OCI-LY7 (cell line): ENCODE measurements around the gene NRG2. TPM values are rescaled to one million over a fixed set of nuclear protein-coding genes. Genes with fewer than 3 reads are reported as not detected.

Source experiments
- BruUV-seq: library from RNA; stranded (reverse); fragments of 400-500 nt; replicated peaks from 2 replicates; lab custom pipeline; 2021; lab: Mats Ljungman, UMichigan
- CTCF ChIA-PET: fragments of 300-600 bp; sonication (Branson Sonifier 250); formaldehyde crosslinking; loops from one replicate; lab custom pipeline; 2022; ENCODE audit warnings: antibody characterized with exemption; ENCODE audit not compliant: unreplicated experiment; lab: Charles Lee
- POLR2A ChIA-PET: fragments of 300-600 bp; sonication (Branson Sonifier 250); formaldehyde crosslinking; loops from one replicate; lab custom pipeline; 2022; ENCODE audit warnings: antibody characterized with exemption; lab: Charles Lee
- DNase-seq: peaks from one replicate; pipeline ENCODE4 v3.0.0-alpha.2; 2015; ENCODE audit warnings: low spot score
- H2AFZ ChIP-seq: fragments of 200-600 bp; sonication (generic), shearing (Covaris generic); 2 replicates; pipeline ENCODE4 v1.6.1; 2014; ENCODE audit warnings: mild to moderate bottlenecking, antibody characterized with exemption, low read length, moderate library complexity
- H3K27ac ChIP-seq: fragments of 200-600 bp; sonication (generic); 2 replicates; pipeline ENCODE4 v1.5.1; 2014; ENCODE audit warnings: mixed run types, low read depth, mild to moderate bottlenecking, moderate library complexity, low read length, inconsistent platforms; ENCODE audit not compliant: poor library complexity, severe bottlenecking
- H3K36me3 ChIP-seq: fragments of 200-600 bp; sonication (generic); 2 replicates; pipeline ENCODE4 v1.6.1; 2014; ENCODE audit warnings: mild to moderate bottlenecking, antibody characterized with exemption, low read length, moderate library complexity, mixed read lengths; ENCODE audit not compliant: insufficient read depth
- H3K4me1 ChIP-seq: fragments of 200-600 bp; sonication (generic); 2 replicates; pipeline ENCODE4 v1.5.1; 2014; ENCODE audit warnings: mild to moderate bottlenecking, low read length; ENCODE audit not compliant: insufficient read depth, poor library complexity, severe bottlenecking
- H3K4me2 ChIP-seq: fragments of 200-600 bp; sonication (generic); 2 replicates; pipeline ENCODE4 v1.6.1; 2014; ENCODE audit warnings: mild to moderate bottlenecking, low read length
- H3K4me3 ChIP-seq: fragments of 200-600 bp; sonication (generic); 2 replicates; pipeline ENCODE4 v1.5.1; 2014; ENCODE audit warnings: mild to moderate bottlenecking, low read depth, low read length; ENCODE audit not compliant: poor library complexity, severe bottlenecking
- H3K79me2 ChIP-seq: fragments of 200-600 bp; sonication (generic); 2 replicates; pipeline ENCODE4 v1.6.1; 2016; ENCODE audit warnings: low read depth, mild to moderate bottlenecking, low read length, moderate library complexity, mixed read lengths; ENCODE audit not compliant: insufficient read depth
- H3K9me2 ChIP-seq: fragments of 200-600 bp; sonication (generic); 2 replicates; pipeline ENCODE4 v1.6.1; 2016; ENCODE audit warnings: mild to moderate bottlenecking, low read length, mixed read lengths; ENCODE audit not compliant: insufficient read depth
- H3K9me3 ChIP-seq: fragments of 200-600 bp; sonication (generic); 2 replicates; pipeline ENCODE4 v1.6.1; 2014; ENCODE audit warnings: mild to moderate bottlenecking, mixed run types, low read length, mixed read lengths
- H4K20me1 ChIP-seq: fragments of 200-600 bp; sonication (generic); 2 replicates; pipeline ENCODE4 v1.6.1; 2014; ENCODE audit warnings: mild to moderate bottlenecking, antibody characterized with exemption, low read length, moderate library complexity, mixed read lengths; ENCODE audit not compliant: insufficient read depth
- EZH2phosphoT487 ChIP-seq: fragments of 200-600 bp; sonication (generic); IDR thresholded peaks from 2 replicates; pipeline ENCODE4 v1.6.1; 2018; ENCODE audit warnings: low read depth, borderline replicate concordance, mild to moderate bottlenecking, mixed run types, antibody characterized with exemption, low read length, moderate library complexity, mixed read lengths
- intact Hi-C: fragments of 100-400 bp; cut with micrococcal nuclease; formaldehyde crosslinking; loops from one replicate; pipeline ENCODE4 v1.10.0; 2022; ENCODE audit not compliant: unreplicated experiment
- total RNA-seq, 2 experiments: library from RNA; depleted of rRNA in 1 of 2; stranded (reverse); fragments of >200 nt in 1 of 2; shearing (Covaris generic) in 1 of 2; gene quantifications; 2 replicates each; pipeline ENCODE4 v1.2.3, GENCODE V29; 2014 to 2022
- TF ChIP-seq, protein P1 (sequence below): fragments of 200-600 bp; sonication (generic); conservative IDR thresholded peaks from 2 replicates; pipeline ENCODE4 v1.5.1; 2014; ENCODE audit warnings: mild to moderate bottlenecking, antibody characterized with exemption, low read length, moderate library complexity, mixed read lengths

The NRG2 gene
- total RNA-seq, 2 experiments from 2014 or later = 1.7 TPM; not detected in 1

DNA sequence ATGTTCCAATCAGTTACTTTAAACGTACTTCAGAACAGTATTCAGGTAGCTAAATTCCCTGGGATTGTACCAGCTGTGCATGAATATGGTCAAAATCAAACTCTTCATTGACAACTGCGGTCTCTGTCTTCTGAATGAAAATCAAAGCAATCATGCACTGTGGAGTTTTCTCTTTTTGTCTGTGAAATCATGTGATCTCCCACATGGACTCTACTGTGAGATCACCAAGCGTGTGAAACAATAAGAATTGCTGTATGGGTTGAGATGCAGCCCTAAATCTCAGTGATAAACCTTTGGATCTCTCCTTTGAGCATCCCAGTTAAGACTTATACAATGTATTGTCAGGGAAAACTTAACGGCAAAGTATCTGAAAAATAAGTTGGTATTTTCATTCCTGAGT, 6.1 kb downstream of the NRG2 start:
- Histone ChIP-seq H3K4me1 (peaks cover 7% of the 10 kb centered on the region), H4K20me1 (no peaks in the 10 kb centered on the region), H3K9me2 (no peaks in the 10 kb centered on the region), H3K27ac (no peak overlapping the region), H2AFZ (no peak overlapping the region), H3K4me2 (no peak overlapping the region), H3K79me2 (no peaks in the 10 kb centered on the region), H3K36me3 (no peaks in the 10 kb centered on the region), H3K9me3 (no peaks in the 10 kb centered on the region), H3K4me3 (no peak overlapping the region)
- intact Hi-C loops = no loop called here
- DNase-seq = no peak
- BruUV-seq = no TSS peak
- no peak for TF ChIP-seq EZH2phosphoT487
- TF ChIP-seq, protein P1, sequence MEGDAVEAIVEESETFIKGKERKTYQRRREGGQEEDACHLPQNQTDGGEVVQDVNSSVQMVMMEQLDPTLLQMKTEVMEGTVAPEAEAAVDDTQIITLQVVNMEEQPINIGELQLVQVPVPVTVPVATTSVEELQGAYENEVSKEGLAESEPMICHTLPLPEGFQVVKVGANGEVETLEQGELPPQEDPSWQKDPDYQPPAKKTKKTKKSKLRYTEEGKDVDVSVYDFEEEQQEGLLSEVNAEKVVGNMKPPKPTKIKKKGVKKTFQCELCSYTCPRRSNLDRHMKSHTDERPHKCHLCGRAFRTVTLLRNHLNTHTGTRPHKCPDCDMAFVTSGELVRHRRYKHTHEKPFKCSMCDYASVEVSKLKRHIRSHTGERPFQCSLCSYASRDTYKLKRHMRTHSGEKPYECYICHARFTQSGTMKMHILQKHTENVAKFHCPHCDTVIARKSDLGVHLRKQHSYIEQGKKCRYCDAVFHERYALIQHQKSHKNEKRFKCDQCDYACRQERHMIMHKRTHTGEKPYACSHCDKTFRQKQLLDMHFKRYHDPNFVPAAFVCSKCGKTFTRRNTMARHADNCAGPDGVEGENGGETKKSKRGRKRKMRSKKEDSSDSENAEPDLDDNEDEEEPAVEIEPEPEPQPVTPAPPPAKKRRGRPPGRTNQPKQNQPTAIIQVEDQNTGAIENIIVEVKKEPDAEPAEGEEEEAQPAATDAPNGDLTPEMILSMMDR = no peak
- POLR2A ChIA-PET = no interaction called here
- CTCF ChIA-PET = no interaction called here

DNA sequence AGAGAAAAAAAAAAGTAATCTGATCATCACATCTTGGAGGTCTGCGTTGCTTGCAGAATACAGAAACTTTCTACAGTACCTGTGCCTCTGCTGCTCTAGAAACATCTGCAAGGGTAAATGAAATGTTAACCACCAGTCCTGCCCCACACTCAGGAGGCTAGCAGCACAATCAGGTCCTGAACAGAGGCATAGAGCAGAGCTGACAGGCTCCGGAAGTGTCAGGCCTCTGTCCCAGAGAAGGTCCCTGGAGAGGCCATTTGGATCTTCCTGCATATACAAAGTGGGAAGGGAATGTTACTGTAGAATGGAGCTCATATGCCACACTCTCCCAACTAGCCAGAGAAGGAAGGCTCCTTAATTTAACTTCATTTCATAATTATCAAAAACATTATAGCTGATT, 7.2 kb downstream of the NRG2 start:
- no peaks in the 10 kb centered on the region for H3K36me3 ChIP-seq
- H3K4me3 ChIP-seq = no peak overlapping the region
- ChIA-PET CTCF (no interaction called here), POLR2A (interaction anchor here (0.8 kb wide), 1 partner anchor 8 kb away, joined by 4 read pairs; no protein-coding TSS in a partner anchor)
- H3K9me3 ChIP-seq = no peaks in the 10 kb centered on the region
- H3K4me2 ChIP-seq = no peak overlapping the region
- no peak overlapping the region for H3K27ac ChIP-seq
- intact Hi-C loops = no loop called here
- no TSS peak for BruUV-seq
- no peak overlapping the region for H2AFZ ChIP-seq
- no peaks in the 10 kb centered on the region for H3K79me2 ChIP-seq
- DNase-seq = no peak
- H3K4me1 ChIP-seq = peaks cover 7% of the 10 kb centered on the region
- H4K20me1 ChIP-seq = no peaks in the 10 kb centered on the region
- no peak for TF ChIP-seq EZH2phosphoT487
- TF ChIP-seq, protein P1 = no peak
- no peaks in the 10 kb centered on the region for H3K9me2 ChIP-seq

DNA sequence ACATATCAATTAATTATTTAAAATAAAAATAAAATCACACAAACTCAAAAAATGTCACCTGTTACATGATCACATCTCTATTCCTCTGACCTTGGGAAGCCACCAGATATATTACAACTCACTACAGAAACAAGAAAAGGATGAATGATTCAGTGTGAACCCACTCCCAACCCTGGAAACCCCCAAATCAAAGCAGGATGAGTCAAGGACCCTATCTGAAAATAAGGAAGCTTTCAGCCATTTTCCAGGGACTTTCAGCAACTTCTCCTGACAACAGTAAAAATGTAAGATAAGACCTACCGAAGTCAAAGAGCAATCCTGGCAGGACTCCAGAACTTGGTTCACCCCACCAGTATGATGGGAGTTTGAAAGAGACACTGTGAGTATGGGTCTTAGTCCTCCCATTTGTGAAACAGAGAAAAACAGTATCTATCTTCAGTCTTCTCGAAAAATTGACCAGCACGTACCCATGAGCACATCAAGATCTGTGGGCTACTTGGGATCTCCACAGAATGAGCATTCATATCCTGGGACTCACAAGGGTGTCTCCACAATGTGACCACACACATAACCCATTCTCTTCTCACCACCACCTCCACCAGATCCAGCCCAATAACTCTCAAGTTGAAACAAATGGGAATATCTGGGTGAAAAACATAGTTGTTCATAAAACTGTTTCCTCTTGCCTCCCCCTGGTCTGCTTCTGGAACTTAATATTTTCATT, 9.9 kb downstream of the NRG2 start:
- ChIA-PET CTCF (no interaction called here), POLR2A (interaction anchor here (1.0 kb wide), 1 partner anchor 13 kb away, joined by 3 read pairs; no protein-coding TSS in a partner anchor)
- no peaks in the 10 kb centered on the region for H4K20me1 ChIP-seq

More for the DNA sequence above, 9.9 kb downstream of the NRG2 start:
- intact Hi-C loops = no loop called here
- Histone ChIP-seq H3K27ac (no peak overlapping the region), H3K4me3 (no peak overlapping the region), H3K36me3 (no peaks in the 10 kb centered on the region), H2AFZ (no peak overlapping the region), H3K9me2 (no peaks in the 10 kb centered on the region), H3K4me2 (no peak overlapping the region), H3K9me3 (no peaks in the 10 kb centered on the region), H3K4me1 (no peaks in the 10 kb centered on the region), H3K79me2 (no peaks in the 10 kb centered on the region)
- no TSS peak for BruUV-seq
- TF ChIP-seq, protein P1 = no peak
- TF ChIP-seq EZH2phosphoT487 = no peak
- no peak for DNase-seq
